Non-pigmented ciliary epithelial cell (primary cell): Measurements from ENCODE around the gene PPFIA1.

Experiments used
- DNase-seq: peaks from one replicate; pipeline ENCODE4 v3.0.0-alpha.2; 2010; ENCODE audit warnings: low read depth

The PPFIA1 gene

DNA sequence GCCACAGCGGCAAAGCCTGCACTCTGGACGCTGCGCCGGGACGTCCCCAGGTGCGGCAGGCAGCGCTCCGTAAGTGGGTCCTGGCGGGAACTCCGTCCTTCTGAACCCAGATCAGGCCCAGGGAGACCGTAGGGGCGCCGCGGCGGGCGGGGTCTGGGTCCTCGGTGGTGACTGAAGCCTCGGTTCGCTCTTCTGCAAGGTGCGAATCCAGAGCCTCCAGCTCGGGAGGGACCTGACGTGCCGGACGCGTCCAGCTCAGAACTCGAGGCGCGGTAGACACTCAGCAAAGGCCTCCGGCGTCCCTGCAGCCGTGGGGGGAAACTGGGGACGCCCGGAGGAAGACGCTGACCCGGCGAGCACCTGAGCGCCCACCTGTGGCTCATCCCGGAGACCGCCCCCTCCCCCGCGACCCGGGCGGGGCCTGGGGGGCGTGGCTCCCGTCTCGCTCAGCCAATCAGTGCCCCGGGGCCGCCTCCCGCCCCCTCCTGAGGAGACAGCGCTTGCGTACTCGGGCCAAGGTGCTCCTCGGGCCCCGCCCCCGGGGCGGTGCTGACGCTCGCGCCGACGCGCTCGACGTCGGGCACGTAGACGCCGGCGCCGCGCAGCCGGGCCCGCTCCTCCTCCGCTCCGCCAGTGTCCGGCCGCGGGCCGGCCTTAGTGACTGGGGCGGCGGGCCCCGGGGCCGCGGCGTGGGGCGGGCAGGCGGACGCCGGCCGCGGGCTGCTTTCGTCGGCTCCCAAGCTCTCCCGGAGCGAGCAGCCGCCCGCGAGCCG lies at the start of gene PPFIA1:
Gene PPFIA1, plus strand, starts transcription at position 587 of the 773 bp plus-strand sequence. CDS start 1,483 bp downstream, outside the sequence.
- DNase-seq = peak; percentile 58

GRCh38 chr11:70220920-70221319 lies 49.6 kb upstream of the PPFIA1 start:
- no peak for DNase-seq

GRCh38 chr11:70225681-70226177 lies 44.8 kb upstream of the PPFIA1 start:
- no peak for DNase-seq

GRCh38 chr11:70226183-70226582 lies 44.3 kb upstream of the PPFIA1 start:
- no peak for DNase-seq

- DNase-seq = no peak
Measured at GRCh38 chr11:70226967-70227366, 43.5 kb upstream of the PPFIA1 start.

DNA sequence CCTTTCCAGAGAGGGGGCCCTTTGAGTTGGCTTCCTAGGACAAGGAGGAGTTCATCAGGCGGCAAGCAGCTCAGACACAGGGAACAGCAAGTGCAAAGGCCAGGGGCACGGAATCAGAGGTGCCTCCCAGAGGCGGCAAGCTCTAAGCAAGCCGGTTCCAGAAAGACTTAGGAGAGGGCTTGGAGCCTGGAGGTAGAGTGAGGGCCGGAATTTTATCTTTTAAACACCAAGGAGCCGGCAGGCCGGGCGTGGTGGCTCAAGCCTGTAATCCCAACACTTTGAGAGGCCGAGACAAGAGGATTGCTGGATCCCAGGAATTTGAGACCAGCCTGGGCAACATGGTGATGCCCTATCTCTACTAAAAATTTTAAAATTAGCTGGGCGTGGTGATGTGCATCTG lies 40.8 kb upstream of the PPFIA1 start:
- DNase-seq = no peak

DNA sequence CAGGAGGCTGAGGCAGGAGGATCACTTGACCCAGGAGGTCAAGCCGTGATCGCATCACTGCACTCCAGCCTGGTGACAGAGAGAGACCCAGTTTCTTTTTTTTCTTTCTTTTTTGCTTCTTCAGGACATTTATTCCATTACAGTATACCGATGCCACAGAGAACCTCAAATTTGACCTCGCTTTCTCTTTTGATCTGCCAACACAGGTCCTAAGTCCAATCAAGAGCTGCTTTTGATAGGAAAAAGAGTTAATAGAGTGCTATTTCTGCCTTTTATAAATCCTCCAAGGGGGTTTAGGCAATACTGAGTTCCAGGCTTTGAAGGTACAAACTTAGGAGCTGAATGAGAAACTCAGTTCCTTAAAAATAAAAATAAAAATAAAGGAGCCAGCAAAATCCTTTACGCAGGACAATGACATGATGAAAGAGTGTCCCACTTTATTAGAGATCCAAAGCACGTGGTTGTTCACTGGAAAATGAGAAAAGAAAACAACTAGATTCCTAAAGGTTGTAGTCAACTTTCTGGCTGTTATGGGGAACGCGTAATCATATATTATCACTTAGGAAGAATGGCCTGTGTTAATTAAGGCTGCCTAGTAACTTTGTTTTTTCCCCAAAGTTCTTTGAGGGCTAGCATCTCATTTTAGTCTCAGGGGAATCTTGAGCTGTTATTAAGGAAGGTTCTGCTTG lies 40.2 kb upstream of the PPFIA1 start:
- no peak for DNase-seq

DNA sequence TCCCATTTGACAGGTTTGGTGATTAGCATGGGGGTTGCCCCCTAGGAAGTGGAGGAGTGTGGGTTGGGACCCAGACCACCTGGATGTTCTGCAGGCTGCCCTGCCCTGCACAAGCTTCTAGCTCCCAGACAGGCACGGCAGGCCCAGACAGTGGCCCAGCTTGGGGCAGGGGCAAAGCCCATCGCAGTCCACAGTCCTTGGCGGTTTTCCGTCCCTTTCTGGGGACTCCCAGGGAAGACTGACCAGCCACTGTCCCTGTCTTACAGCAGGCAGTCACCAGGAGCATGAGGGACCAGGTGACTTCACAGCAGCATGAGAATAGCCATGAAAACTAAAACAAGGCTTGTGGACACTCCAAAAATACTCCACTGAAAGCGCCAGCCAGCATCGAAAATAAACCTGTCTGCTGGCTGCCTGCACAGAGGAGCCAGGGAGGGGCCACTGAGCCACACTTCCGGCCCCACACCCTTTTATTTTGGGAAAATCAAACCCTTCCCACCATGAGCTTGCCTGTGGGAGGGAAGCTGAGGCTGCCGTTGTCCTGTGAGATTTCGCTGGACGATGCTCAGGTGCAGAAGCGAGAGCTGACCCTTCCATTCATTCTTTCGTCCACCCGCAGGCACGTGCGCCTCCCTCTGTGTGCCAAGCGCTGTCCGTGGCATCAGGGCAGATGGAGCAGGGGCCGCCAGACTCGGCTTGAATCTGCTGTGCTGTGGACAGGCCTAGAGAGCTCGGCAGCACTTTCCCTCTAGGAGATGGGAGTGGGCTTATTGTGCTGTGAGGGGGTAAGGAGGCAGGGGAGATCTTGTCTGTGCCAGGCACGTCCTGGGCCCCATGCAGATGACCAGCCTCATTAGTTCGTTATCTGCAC lies 39.4 kb upstream of the PPFIA1 start:
- DNase-seq = no peak

GRCh38 chr11:70233034-70233433 lies 37.5 kb upstream of the PPFIA1 start:
- no peak for DNase-seq

GRCh38 chr11:70233511-70233934 lies 37.0 kb upstream of the PPFIA1 start:
- peak; percentile 90 for DNase-seq

- no peak for DNase-seq
Measured at GRCh38 chr11:70233962-70234361, 36.5 kb upstream of the PPFIA1 start.

DNA sequence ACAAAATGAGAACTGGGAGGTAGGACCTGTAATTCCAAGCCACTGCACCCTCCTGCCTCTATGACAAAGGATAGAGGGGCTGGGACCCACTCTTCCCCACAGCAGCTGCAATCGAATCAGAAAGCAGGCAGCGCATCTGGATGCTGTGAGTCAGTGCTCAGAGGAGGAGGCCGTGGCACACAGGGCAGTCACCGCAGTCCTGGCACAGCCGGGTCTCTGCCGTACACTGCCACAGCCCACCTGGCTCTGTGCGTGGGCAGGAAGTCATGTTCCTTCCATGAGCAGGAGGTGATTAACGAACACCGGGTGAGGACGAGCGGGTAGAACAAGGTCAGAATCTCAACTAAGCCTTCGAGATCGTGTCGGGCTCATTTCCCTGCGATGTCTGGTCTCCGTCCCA lies 30.2 kb upstream of the PPFIA1 start:
- no peak for DNase-seq

- DNase-seq = no peak
Measured at GRCh38 chr11:70241709-70242108, 28.8 kb upstream of the PPFIA1 start.

DNA sequence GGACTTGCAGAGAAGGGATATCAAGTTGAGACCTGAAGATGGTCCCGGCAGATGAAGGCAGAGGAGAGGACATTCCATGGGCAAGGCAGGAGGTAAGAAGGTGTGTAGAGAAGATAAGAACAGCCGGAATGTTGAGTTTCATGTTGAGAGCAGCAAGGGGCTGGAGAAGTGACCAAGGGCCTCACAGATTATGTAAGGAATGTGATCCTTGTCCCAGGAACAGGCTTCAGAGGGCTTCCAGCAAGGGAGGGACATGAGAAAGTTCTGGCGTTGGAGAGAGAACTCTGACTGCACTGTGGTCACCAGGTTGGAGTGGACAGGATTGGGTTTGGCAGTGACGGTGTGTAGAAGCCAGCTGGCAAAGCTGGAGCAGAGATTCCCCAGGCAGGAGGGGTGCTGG lies 27.6 kb upstream of the PPFIA1 start:
- no peak for DNase-seq

DNA sequence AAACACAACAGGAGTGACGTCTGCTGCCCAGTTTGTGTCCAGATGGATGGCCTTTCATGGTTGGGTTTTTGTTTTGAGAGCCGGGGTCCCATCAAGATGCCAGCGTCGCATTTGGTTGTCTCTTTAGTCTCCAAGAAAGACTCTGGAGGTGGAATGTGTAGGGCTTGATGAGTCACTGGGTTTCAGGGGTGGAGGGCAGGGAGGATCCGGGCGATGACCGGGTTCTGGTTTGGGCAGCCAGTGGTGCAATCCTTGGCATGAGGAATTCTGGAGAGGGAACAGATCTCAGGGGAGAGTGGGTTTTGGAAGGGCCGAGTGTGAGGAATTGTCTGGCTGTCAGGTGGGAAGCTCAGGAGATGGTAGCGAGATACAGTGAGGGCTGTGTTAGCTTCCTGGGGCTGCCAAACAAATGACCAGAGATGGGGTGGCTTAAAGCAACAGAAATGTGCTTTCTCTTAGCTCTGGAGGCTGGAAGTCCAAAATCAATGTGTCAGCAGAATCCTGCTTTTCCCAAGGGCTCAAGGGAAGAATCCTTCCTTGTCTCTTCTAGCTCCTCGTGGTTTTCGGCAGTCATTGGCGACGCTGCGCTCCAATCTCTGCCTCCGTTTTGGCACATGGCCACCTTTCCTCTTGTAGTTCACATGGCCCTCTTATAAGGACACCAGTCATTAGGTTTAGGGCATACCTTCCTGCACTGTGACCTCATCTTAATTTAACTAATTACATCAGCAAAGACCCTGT lies 26.4 kb upstream of the PPFIA1 start:
- no peak for DNase-seq

GRCh38 chr11:70244698-70245097 lies 25.8 kb upstream of the PPFIA1 start:
- peak; percentile 84 for DNase-seq

- DNase-seq = no peak
Measured at GRCh38 chr11:70246196-70246595, 24.3 kb upstream of the PPFIA1 start.

- DNase-seq = no peak
Measured at GRCh38 chr11:70247042-70247709, 23.3 kb upstream of the PPFIA1 start.

DNA sequence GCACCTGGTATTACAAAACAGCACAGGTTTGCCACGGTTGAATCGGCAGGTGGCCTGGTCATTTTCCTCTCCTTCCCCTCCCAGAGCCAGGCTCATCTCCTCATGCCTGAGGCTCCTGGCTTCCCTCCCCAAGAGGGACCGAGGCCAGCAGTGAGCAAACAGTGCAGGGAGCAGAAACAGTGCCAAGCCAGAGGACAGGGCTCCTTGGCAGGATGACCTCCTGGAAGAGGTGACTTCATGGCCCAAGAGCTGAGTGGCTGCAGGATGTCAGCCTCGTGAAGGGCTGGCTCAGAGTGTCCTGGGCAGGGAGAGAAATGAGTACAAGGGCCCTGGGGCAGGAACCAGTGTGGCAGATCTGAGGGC lies 22.8 kb upstream of the PPFIA1 start:
- DNase-seq = no peak

DNA sequence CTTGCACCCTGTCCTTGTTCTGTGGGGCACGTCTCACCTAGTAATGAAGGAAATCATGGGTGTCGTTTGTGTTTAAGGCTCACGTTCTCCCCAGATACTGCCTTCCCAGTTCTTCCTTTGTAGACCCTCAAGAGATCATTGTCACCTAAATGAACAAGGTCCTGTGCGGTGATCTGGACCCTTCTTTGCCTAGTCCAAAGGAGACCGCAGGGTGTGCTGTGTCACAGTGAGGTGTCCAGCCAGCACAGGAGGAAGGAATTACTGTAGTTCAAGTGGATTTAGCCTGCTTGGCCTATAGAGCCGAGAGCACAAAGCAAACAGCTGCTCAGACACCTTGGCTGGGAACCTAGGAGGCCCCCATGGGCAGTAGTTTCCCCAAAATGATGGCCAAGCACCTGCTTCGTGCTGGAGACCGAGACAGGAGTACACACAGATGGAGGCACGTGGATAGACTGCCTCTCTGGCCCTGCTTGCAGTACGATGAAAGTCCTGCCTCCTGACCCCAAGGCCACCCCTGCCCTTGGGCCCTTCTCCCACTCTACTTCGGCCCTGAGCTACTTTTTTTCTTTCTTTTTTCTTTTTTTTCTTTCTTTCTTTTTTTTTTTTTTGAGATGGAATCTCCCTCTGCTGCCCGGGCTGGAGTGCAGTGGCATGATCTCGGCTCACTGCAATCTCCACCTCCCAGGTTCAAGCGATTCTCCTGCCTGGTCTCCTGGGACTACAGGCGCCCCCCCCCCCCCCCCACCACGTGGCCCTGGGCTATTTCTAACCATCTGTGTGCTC lies 19.4 kb upstream of the PPFIA1 start:
- DNase-seq = no peak
